Neuronal stem cell (in vitro differentiated cells): Measurements from ENCODE around the gene VEPH1.

Source experiments
- DNase-seq: peaks from one replicate; pipeline ENCODE4 v3.0.0-alpha.2; 2013; ENCODE audit warnings: low spot score
- H2AFZ ChIP-seq: one replicate; pipeline ENCODE4 v1.6.1; 2013; ENCODE audit warnings: mild to moderate bottlenecking, low read length, inconsistent platforms
- H2AK5ac ChIP-seq: 2 replicates; pipeline ENCODE4 v1.6.1; 2013; ENCODE audit warnings: low read depth, mild to moderate bottlenecking, inconsistent platforms, low read length, moderate library complexity, mixed read lengths
- H2BK120ac ChIP-seq: 2 replicates; pipeline ENCODE4 v1.6.1; 2013; ENCODE audit warnings: low read depth, mild to moderate bottlenecking, inconsistent platforms, low read length, moderate library complexity, mixed read lengths
- H2BK12ac ChIP-seq: one replicate; pipeline ENCODE4 v1.6.1; 2013; ENCODE audit warnings: low read length, inconsistent platforms
- H2BK15ac ChIP-seq: 2 replicates; pipeline ENCODE4 v1.6.1; 2013; ENCODE audit warnings: mild to moderate bottlenecking, low read length, inconsistent platforms, mixed read lengths
- H2BK5ac ChIP-seq: one replicate; pipeline ENCODE4 v1.6.1; 2013; ENCODE audit warnings: inconsistent platforms, mild to moderate bottlenecking, low read length, moderate library complexity
- H3K14ac ChIP-seq: one replicate; pipeline ENCODE4 v1.6.1; 2013; ENCODE audit warnings: low read length, inconsistent platforms
- H3K18ac ChIP-seq: 2 replicates; pipeline ENCODE4 v1.6.1; 2013; ENCODE audit warnings: low read length, inconsistent platforms
- H3K23ac ChIP-seq: 2 replicates; pipeline ENCODE4 v1.6.1; 2013; ENCODE audit warnings: low read depth, mild to moderate bottlenecking, mixed read lengths, low read length, inconsistent platforms; ENCODE audit not compliant: poor library complexity
- H3K27ac ChIP-seq: replicated peaks from 3 replicates; pipeline ENCODE4 v1.5.1; 2013; ENCODE audit warnings: low read length, inconsistent platforms
- H3K27me3 ChIP-seq, 3 experiments: 2 replicates each; pipeline ENCODE4 v1.6.1; 2013; ENCODE audit warnings: low read length in 3 of 3, mild to moderate bottlenecking in 2 of 3, inconsistent platforms in 1 of 3, low read depth in 1 of 3, mixed read lengths in 1 of 3, moderate library complexity in 1 of 3; ENCODE audit not compliant: control insufficient read depth in 3 of 3, insufficient read depth in 3 of 3
- H3K36me3 ChIP-seq, 2 donors: replicated peaks in 1 of 2; 2 replicates each; pipeline ENCODE4 v1.6.1; 2013; ENCODE audit warnings: low read length in 2 of 2; ENCODE audit not compliant: control insufficient read depth in 2 of 2, insufficient read depth in 2 of 2
- H3K4ac ChIP-seq: 2 replicates; pipeline ENCODE4 v1.6.1; 2013; ENCODE audit warnings: inconsistent platforms, mild to moderate bottlenecking, low read length, moderate library complexity
- H3K4me1 ChIP-seq, 2 donors: 1 replicate in 1 of 2; 2 replicates in 1 of 2; pipeline ENCODE4 v1.6.1; 2013; ENCODE audit warnings: low read length in 2 of 2, low read depth in 1 of 2; ENCODE audit not compliant: control insufficient read depth in 2 of 2, insufficient read depth in 1 of 2
- H3K4me2 ChIP-seq: one replicate; pipeline ENCODE4 v1.6.1; 2013; ENCODE audit warnings: mild to moderate bottlenecking, low read length, inconsistent platforms; ENCODE audit not compliant: insufficient read depth, poor library complexity, severe bottlenecking
- H3K4me3 ChIP-seq, 2 donors: 2 replicates each; pipeline ENCODE4 v1.5.1; 2013; ENCODE audit warnings: low read length in 2 of 2, mild to moderate bottlenecking in 2 of 2, inconsistent platforms in 1 of 2, moderate library complexity in 1 of 2
- H3K79me1 ChIP-seq: one replicate; pipeline ENCODE4 v1.6.1; 2013; ENCODE audit warnings: low read depth, mild to moderate bottlenecking, inconsistent platforms, low read length, moderate library complexity
- H3K9ac ChIP-seq: one replicate; pipeline ENCODE4 v1.6.1; 2013; ENCODE audit warnings: mild to moderate bottlenecking, low read depth, low read length, inconsistent platforms; ENCODE audit not compliant: poor library complexity
- H3K9me3 ChIP-seq, 2 donors: replicated peaks in 1 of 2; 2 replicates each; pipeline versions ENCODE3 to v1.6.1; 2013; ENCODE audit warnings: low read length in 2 of 2, mild to moderate bottlenecking in 2 of 2, inconsistent platforms in 1 of 2, low read depth in 1 of 2, mixed read lengths in 1 of 2, moderate library complexity in 1 of 2; ENCODE audit not compliant: control insufficient read depth in 2 of 2, insufficient read depth in 1 of 2
- H4K8ac ChIP-seq: one replicate; pipeline ENCODE4 v1.6.1; 2013; ENCODE audit warnings: low read depth, mild to moderate bottlenecking, inconsistent platforms, low read length, moderate library complexity
- H4K91ac ChIP-seq: one replicate; pipeline ENCODE4 v1.6.1; 2013; ENCODE audit warnings: low read length, low read depth, mild to moderate bottlenecking, inconsistent platforms; ENCODE audit not compliant: poor library complexity
- WGBS, 2 donors: extraction: QIAGEN DNeasy Blood & Tissue Kit; methylation state at CpG; one replicate each; pipeline ENCODE4 v1.1.7; 2013; ENCODE audit warnings: missing lambda C conversion rate in 2 of 2, mixed read lengths in 1 of 2; ENCODE audit not compliant: insufficient read length in 2 of 2, insufficient replicate concordance in 1 of 2; ENCODE audit errors: extremely low coverage in 2 of 2; 5-methylcytosine and 5-hydroxymethylcytosine counted together

VEPH1 gene

DNA sequence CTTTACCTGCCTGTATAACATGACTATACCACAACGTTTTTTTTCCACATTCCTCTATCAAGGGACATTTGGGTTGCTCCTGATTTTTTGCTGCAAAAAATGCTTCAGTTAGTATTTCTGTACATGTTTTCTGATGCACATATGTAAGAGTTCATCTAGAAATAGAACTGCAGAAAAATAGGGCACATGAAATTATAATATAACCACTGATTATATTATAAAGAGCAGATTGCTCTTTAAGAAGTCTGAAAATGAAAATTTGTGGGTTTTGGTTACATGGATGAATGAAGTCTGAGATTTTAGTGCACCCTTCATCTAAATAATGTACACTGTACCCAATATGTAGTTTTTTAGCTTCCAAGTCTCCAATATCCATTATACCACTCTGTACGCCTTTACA, 196.7 kb downstream of the VEPH1 start:
- no peak overlapping the region for H3K4me3 ChIP-seq
- H3K36me3 ChIP-seq = no peaks in the 10 kb centered on the region
- H3K27me3 ChIP-seq = no peaks in the 10 kb centered on the region
- H3K9me3 ChIP-seq = peaks cover 0 to 18% of the 10 kb centered on the region in 2 donors
- H2BK12ac ChIP-seq = no peak overlapping the region
- H3K23ac ChIP-seq = no peak overlapping the region
- H2BK15ac ChIP-seq = no peak overlapping the region
- no peak overlapping the region for H4K91ac ChIP-seq
- no peak overlapping the region for H3K4me2 ChIP-seq
- H4K8ac ChIP-seq = no peak overlapping the region
- H2BK120ac ChIP-seq = no peak overlapping the region
- no peaks in the 10 kb centered on the region for H3K4me1 ChIP-seq
- no peak overlapping the region for H2AFZ ChIP-seq
- no peak overlapping the region for H3K9ac ChIP-seq
- H3K18ac ChIP-seq = no peak overlapping the region
- no peaks in the 10 kb centered on the region for H3K79me1 ChIP-seq
- no peak overlapping the region for H3K27ac ChIP-seq
- no CpG with 5 or more reads among the region's 2 CpGs for WGBS, 2 donors
- no peak overlapping the region for H3K14ac ChIP-seq
- no peak overlapping the region for H2AK5ac ChIP-seq
- no peak overlapping the region for H3K4ac ChIP-seq
- DNase-seq = no peak
- no peak overlapping the region for H2BK5ac ChIP-seq

GRCh38 chr3:157305392-157305791, 197.8 kb downstream of the VEPH1 start:
- H2BK120ac ChIP-seq = no peak overlapping the region
- H3K4me2 ChIP-seq = no peak overlapping the region
- H3K4me1 ChIP-seq = no peaks in the 10 kb centered on the region
- H3K23ac ChIP-seq = no peak overlapping the region
- H3K27me3 ChIP-seq = no peaks in the 10 kb centered on the region
- H2AFZ ChIP-seq = no peak overlapping the region
- no peaks in the 10 kb centered on the region for H3K36me3 ChIP-seq
- no peaks in the 10 kb centered on the region for H3K79me1 ChIP-seq
- H3K4me3 ChIP-seq = no peak overlapping the region
- no peak overlapping the region for H2BK5ac ChIP-seq
- no peak overlapping the region for H3K14ac ChIP-seq
- peaks cover 0 to 9% of the 10 kb centered on the region in 2 donors for H3K9me3 ChIP-seq
- H2BK15ac ChIP-seq = no peak overlapping the region
- H2BK12ac ChIP-seq = no peak overlapping the region
- H4K91ac ChIP-seq = no peak overlapping the region
- H3K27ac ChIP-seq = no peak overlapping the region
- no peak overlapping the region for H3K9ac ChIP-seq
- H4K8ac ChIP-seq = no peak overlapping the region
- H3K4ac ChIP-seq = no peak overlapping the region
- no peak overlapping the region for H2AK5ac ChIP-seq
- no CpG with 5 or more reads among the region's 4 CpGs for WGBS, 2 donors
- DNase-seq = no peak
- H3K18ac ChIP-seq = no peak overlapping the region

DNA sequence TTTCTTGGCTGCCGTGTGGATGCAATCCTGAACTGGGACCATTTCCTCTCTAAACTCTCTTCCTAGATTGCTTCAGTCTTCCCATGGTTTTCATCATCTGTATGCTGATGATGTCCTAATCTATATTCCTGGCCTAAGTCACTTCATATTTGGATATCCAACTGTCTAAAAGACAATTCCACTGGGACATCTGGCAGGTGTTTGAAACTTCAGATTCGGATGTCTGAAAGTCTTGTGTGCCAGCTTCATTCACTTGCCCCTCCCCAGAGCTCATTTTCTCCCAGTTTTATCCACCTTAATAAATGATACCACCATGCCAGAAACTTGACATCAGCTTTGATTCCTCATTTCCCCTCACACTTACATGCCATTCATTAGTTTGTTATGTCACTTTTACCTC, 201.5 kb downstream of the VEPH1 start:
- H3K27ac ChIP-seq = no peak overlapping the region
- no peak overlapping the region for H4K8ac ChIP-seq
- H3K4me1 ChIP-seq = no peaks in the 10 kb centered on the region
- no peak overlapping the region for H3K9ac ChIP-seq
- no peak overlapping the region for H3K4me2 ChIP-seq
- no peak overlapping the region for H4K91ac ChIP-seq
- H3K27me3 ChIP-seq = no peaks in the 10 kb centered on the region
- no peak overlapping the region for H3K18ac ChIP-seq
- H2BK5ac ChIP-seq = no peak overlapping the region
- H3K23ac ChIP-seq = no peak overlapping the region
- no peaks in the 10 kb centered on the region for H3K79me1 ChIP-seq
- H3K4me3 ChIP-seq = no peak overlapping the region
- H2AK5ac ChIP-seq = no peak overlapping the region
- no peak overlapping the region for H3K14ac ChIP-seq
- H3K36me3 ChIP-seq = no peaks in the 10 kb centered on the region
- no peak overlapping the region for H2BK120ac ChIP-seq
- no CpG with 5 or more reads among the region's 2 CpGs for WGBS, 2 donors
- H2AFZ ChIP-seq = peak overlapping the region; percentile 3
- no peak overlapping the region for H3K4ac ChIP-seq
- DNase-seq = no peak
- no peak overlapping the region for H2BK12ac ChIP-seq
- H2BK15ac ChIP-seq = no peak overlapping the region
- H3K9me3 ChIP-seq = peaks cover 0 to 5% of the 10 kb centered on the region in 2 donors

DNA sequence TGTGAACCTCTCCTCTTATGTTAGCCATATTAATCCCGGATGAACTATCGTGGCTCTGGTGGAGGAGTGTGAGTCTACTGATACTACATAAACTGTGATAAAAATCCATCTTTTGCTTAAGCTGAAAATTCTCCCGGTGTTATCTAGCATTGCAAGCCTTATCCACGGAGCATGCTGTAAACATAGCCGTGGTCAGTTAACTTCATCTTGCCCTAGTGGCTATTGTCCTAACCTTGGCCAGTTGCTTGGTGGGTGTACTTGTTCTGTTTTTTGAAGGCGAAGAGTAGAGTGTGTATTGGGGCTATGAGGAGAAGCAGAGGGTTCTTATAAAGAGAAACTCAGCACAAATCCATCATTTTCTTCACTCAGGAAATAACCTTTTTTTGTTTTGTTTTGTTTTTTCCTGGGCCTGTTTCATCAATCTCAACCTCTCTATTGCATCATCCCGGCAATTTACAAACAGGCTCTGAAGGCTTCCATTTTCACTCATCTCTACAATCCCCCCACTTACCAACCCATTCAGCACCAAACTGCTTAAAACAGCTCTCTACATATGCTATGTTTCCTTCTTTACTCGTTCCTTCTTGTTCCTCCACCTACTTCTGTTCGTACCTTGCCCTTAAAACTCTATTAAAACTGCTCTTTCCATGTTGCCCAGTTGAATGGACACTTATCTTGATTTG, 202.1 kb downstream of the VEPH1 start:
- no peak overlapping the region for H3K4ac ChIP-seq
- H3K4me1 ChIP-seq = no peaks in the 10 kb centered on the region
- H3K4me2 ChIP-seq = no peak overlapping the region
- no peak overlapping the region for H2BK15ac ChIP-seq
- WGBS, 2 donors = no CpG with 5 or more reads among the region's 9 CpGs
- H4K8ac ChIP-seq = no peak overlapping the region
- no peaks in the 10 kb centered on the region for H3K36me3 ChIP-seq
- DNase-seq = no peak
- H3K9me3 ChIP-seq = peaks cover 0 to 5% of the 10 kb centered on the region in 2 donors
- H2BK5ac ChIP-seq = no peak overlapping the region
- no peak overlapping the region for H2BK120ac ChIP-seq
- H3K27ac ChIP-seq = no peak overlapping the region
- H3K18ac ChIP-seq = no peak overlapping the region
- H3K79me1 ChIP-seq = no peaks in the 10 kb centered on the region
- H2BK12ac ChIP-seq = no peak overlapping the region
- peak overlapping the region; percentile 3 for H2AFZ ChIP-seq
- H2AK5ac ChIP-seq = no peak overlapping the region
- H3K27me3 ChIP-seq = no peaks in the 10 kb centered on the region
- H3K4me3 ChIP-seq = no peak overlapping the region
- no peak overlapping the region for H3K23ac ChIP-seq
- H3K14ac ChIP-seq = no peak overlapping the region
- no peak overlapping the region for H4K91ac ChIP-seq
- no peak overlapping the region for H3K9ac ChIP-seq
